CD4-positive, alpha-beta memory T cell (primary cell): ENCODE data around the gene ZNRF3. TPM values are rescaled to one million over a fixed set of nuclear protein-coding genes. Genes with fewer than 3 reads are reported as not detected.

ENCODE experiments used
- CTCF ChIA-PET: fragments of 350-600 bp; sonication (Branson Sonifier 250); formaldehyde crosslinking; loops from one replicate; lab custom pipeline; 2021; ENCODE audit warnings: inconsistent platforms; ENCODE audit not compliant: partially characterized antibody; lab: Charles Lee
- POLR2A ChIA-PET: fragments of 350-600 bp; sonication (Branson Sonifier 250); formaldehyde crosslinking; loops from one replicate; lab custom pipeline; 2021; ENCODE audit not compliant: partially characterized antibody; lab: Charles Lee
- DNase-seq, 5 donors: peaks; one replicate each; pipeline versions ENCODE4 v3.0.0 to v3.0.0-alpha.2; 2020 to 2022; ENCODE audit warnings: mixed read lengths in 1 of 5
- H3K27ac ChIP-seq: one replicate; pipeline ENCODE4 v1.7.0; 2013; ENCODE audit warnings: low read depth, low read length
- H3K27me3 ChIP-seq: 2 replicates; pipeline ENCODE4 v1.7.0; 2013; ENCODE audit warnings: mild to moderate bottlenecking, low read length, moderate library complexity; ENCODE audit not compliant: insufficient read depth
- H3K36me3 ChIP-seq: 2 replicates; pipeline ENCODE4 v1.7.0; 2013; ENCODE audit warnings: mild to moderate bottlenecking, low read length, moderate library complexity; ENCODE audit not compliant: insufficient read depth
- H3K4me1 ChIP-seq: 2 replicates; pipeline ENCODE4 v1.7.0; 2013; ENCODE audit warnings: mild to moderate bottlenecking, low read length, moderate library complexity; ENCODE audit not compliant: insufficient read depth
- H3K4me3 ChIP-seq, 2 donors: one replicate each; pipeline ENCODE4 v1.7.0; 2013; ENCODE audit warnings: low read length in 2 of 2, mild to moderate bottlenecking in 1 of 2
- H3K9me3 ChIP-seq, 2 donors: one replicate each; pipeline ENCODE4 v1.7.0; 2013; ENCODE audit warnings: low read length in 2 of 2, control low read depth in 1 of 2; ENCODE audit not compliant: control insufficient read depth in 1 of 2
- H3K27ac Mint-ChIP-seq, 7 donors: one replicate each; pipeline ENCODE4 v1.8.0; 2020 to 2021; ENCODE audit warnings: mixed read lengths in 7 of 7, mild to moderate bottlenecking in 6 of 7, inconsistent platforms in 3 of 7, moderate library complexity in 3 of 7
- H3K27me3 Mint-ChIP-seq, 2 donors: one replicate each; pipeline ENCODE4 v1.8.0; 2020 to 2021; ENCODE audit warnings: mixed read lengths in 2 of 2
- H3K36me3 Mint-ChIP-seq, 2 donors: one replicate each; pipeline ENCODE4 v1.8.0; 2020 to 2021; ENCODE audit warnings: mixed read lengths in 2 of 2, inconsistent platforms in 1 of 2, mild to moderate bottlenecking in 1 of 2
- H3K4me1 Mint-ChIP-seq, 4 donors: one replicate each; pipeline ENCODE4 v1.8.0; 2020 to 2021; ENCODE audit warnings: mixed read lengths in 4 of 4, mild to moderate bottlenecking in 1 of 4
- H3K4me3 Mint-ChIP-seq, 8 donors: one replicate each; pipeline ENCODE4 v1.8.0; 2020 to 2021; ENCODE audit warnings: mixed read lengths in 8 of 8, mild to moderate bottlenecking in 7 of 8, moderate library complexity in 6 of 8, inconsistent platforms in 3 of 8
- H3K9me3 Mint-ChIP-seq, 8 donors: one replicate each; pipeline ENCODE4 v1.8.0; 2020 to 2021; ENCODE audit warnings: mixed read lengths in 8 of 8, mild to moderate bottlenecking in 5 of 8, inconsistent platforms in 3 of 8, moderate library complexity in 1 of 8
- intact Hi-C: fragments of 100-400 bp; cut with micrococcal nuclease; formaldehyde crosslinking; loops from one replicate; pipeline ENCODE4 v1.15.1; 2023
- polyA plus RNA-seq, 2 donors: library from polyadenylated mRNA; unstranded; fragments of 300-500 nt; fragmentation: Illumina TruSeq; gene quantifications; one replicate each; pipeline ENCODE4 v1.2.3, GENCODE V29; 2021
- total RNA-seq, 2 experiments: library from RNA; stranded (reverse); gene quantifications; one replicate each; pipeline ENCODE4 v1.2.3, GENCODE V29; 2021

Gene ZNRF3
- total and polyA plus RNA-seq, 4 experiments from 2014 or later = 0.11 to 0.89 (median 0.70) TPM; not detected in 1

DNA sequence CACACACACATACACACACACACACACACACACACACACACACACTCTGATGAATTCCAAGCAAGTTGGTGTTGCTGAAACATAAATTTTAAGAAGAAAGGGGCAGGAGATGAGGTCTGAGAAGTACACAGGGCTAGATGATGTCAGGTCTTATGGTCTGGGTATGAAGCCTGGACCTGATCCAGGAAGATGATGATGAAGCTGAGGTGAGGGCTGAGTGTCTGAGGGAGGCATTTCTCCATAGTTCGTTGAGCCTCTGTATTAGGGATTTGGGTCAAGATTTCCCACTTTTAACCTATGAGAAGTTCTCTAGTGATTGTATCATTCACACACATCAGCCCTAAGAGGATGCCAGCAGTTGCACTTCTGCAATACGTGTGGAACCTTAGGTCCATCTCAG, 222.1 kb downstream of the ZNRF3 start:
- H3K36me3 Mint-ChIP-seq = no peaks in the 10 kb centered on the region

GRCh38 chr22:29106839-29107238, 223.5 kb downstream of the ZNRF3 start:
- H3K27ac Mint-ChIP-seq = no peak overlapping the region
- Histone ChIP-seq H3K9me3 (no peaks in the 10 kb centered on the region), H3K27me3 (no peaks in the 10 kb centered on the region), H3K4me3 (no peak overlapping the region), H3K4me1 (no peaks in the 10 kb centered on the region), H3K27ac (no peak overlapping the region), H3K36me3 (no peaks in the 10 kb centered on the region)
- no peaks in the 10 kb centered on the region for H3K9me3 Mint-ChIP-seq
- peaks cover 10 to 18% of the 10 kb centered on the region in 2 donors for H3K27me3 Mint-ChIP-seq
- no peak overlapping the region for H3K4me3 Mint-ChIP-seq
- H3K36me3 Mint-ChIP-seq = no peaks in the 10 kb centered on the region
- no peak for DNase-seq
- intact Hi-C loops = no loop called here
- ChIA-PET CTCF (no interaction called here), POLR2A (no interaction called here)
- no peaks in the 10 kb centered on the region for H3K4me1 Mint-ChIP-seq

More for the DNA sequence above, 222.1 kb downstream of the ZNRF3 start:
- Mint-ChIP-seq H3K9me3 (no peaks in the 10 kb centered on the region), H3K4me1 (no peaks in the 10 kb centered on the region), H3K27me3 (peaks cover 6 to 15% of the 10 kb centered on the region in 2 donors), H3K27ac (no peak overlapping the region), H3K4me3 (no peak overlapping the region)
- POLR2A ChIA-PET = no interaction called here
- Histone ChIP-seq H3K9me3 (no peaks in the 10 kb centered on the region), H3K4me1 (no peaks in the 10 kb centered on the region), H3K36me3 (no peaks in the 10 kb centered on the region), H3K27ac (no peak overlapping the region), H3K4me3 (no peak overlapping the region), H3K27me3 (no peaks in the 10 kb centered on the region)
- DNase-seq = no peak
- intact Hi-C loops = no loop called here
- CTCF ChIA-PET = no interaction called here

Other genes with a start within 250 kb of the ZNRF3 start
- 1 to 10 TPM; 1.6 to 1.7 TPM for gene TTC28, start 203.7 kb upstream of the ZNRF3 start, total RNA-seq
- gene TTC28, start 203.7 kb upstream of the ZNRF3 start, polyA plus RNA-seq = under 1 TPM in 1 of 2 donors, not detected in 1; 0.50 TPM
- 1 to 10 TPM; 7.6 to 9.2 TPM for gene CHEK2, start 141.8 kb upstream of the ZNRF3 start, total RNA-seq
- gene CHEK2, start 141.8 kb upstream of the ZNRF3 start, polyA plus RNA-seq = 10 to 100 TPM in 1 of 2 donors, 1 to 10 TPM in 1; 4.6 to 16.4 TPM
- gene HSCB, start 141.5 kb upstream of the ZNRF3 start, total RNA-seq = 10 to 100 TPM in 1 of 2 experiments, 1 to 10 TPM in 1; 9.3 to 11.1 TPM
- 10 to 100 TPM in 1 of 2 donors, 1 to 10 TPM in 1; 7.6 to 10.3 TPM for gene HSCB, start 141.5 kb upstream of the ZNRF3 start, polyA plus RNA-seq
- 10 to 100 TPM; 20.3 to 20.6 TPM for gene CCDC117, start 110.9 kb upstream of the ZNRF3 start, total RNA-seq
- 1 to 10 TPM; 7.2 to 10.0 TPM for gene CCDC117, start 110.9 kb upstream of the ZNRF3 start, polyA plus RNA-seq
- gene XBP1, start 83.0 kb upstream of the ZNRF3 start, total RNA-seq = 100 to 1,000 TPM; 154 to 164 TPM
- gene XBP1, start 83.0 kb upstream of the ZNRF3 start, polyA plus RNA-seq = 100 to 1,000 TPM; 315 to 533 TPM
- gene C22orf31, start 178.3 kb downstream of the ZNRF3 start, total RNA-seq = not detected
- gene C22orf31, start 178.3 kb downstream of the ZNRF3 start, polyA plus RNA-seq = not detected
- gene KREMEN1, start 189.5 kb downstream of the ZNRF3 start, total RNA-seq = not detected
- not detected for gene KREMEN1, start 189.5 kb downstream of the ZNRF3 start, polyA plus RNA-seq